Tongue (tissue), 2 donors: ENCODE measurements around the gene IQCK. TPM values are rescaled to one million over a fixed set of nuclear protein-coding genes. Genes with fewer than 3 reads are reported as not detected.
"Not testable (repeated sequence)": the region's sequence is repeated elsewhere in the genome, so short reads cannot be mapped to it uniquely, and the experiment has no call there.

Experiments
- DNase-seq: peaks from one replicate; pipeline ENCODE4 v3.0.0-alpha.2; 2015
- total RNA-seq: library from RNA; depleted of rRNA; stranded (reverse); fragments of >200 nt; gene quantifications from one replicate; pipeline ENCODE4 v1.2.3, GENCODE V29; 2014

The IQCK gene, protein sequence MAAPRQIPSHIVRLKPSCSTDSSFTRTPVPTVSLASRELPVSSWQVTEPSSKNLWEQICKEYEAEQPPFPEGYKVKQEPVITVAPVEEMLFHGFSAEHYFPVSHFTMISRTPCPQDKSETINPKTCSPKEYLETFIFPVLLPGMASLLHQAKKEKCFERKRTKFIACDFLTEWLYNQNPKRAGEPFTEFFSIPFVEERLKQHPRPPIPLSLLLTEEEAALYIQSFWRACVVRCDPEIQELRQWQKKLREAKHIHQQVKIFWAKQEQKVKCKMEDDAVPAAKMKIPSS
- total RNA-seq, result 19.4 TPM

DNA sequence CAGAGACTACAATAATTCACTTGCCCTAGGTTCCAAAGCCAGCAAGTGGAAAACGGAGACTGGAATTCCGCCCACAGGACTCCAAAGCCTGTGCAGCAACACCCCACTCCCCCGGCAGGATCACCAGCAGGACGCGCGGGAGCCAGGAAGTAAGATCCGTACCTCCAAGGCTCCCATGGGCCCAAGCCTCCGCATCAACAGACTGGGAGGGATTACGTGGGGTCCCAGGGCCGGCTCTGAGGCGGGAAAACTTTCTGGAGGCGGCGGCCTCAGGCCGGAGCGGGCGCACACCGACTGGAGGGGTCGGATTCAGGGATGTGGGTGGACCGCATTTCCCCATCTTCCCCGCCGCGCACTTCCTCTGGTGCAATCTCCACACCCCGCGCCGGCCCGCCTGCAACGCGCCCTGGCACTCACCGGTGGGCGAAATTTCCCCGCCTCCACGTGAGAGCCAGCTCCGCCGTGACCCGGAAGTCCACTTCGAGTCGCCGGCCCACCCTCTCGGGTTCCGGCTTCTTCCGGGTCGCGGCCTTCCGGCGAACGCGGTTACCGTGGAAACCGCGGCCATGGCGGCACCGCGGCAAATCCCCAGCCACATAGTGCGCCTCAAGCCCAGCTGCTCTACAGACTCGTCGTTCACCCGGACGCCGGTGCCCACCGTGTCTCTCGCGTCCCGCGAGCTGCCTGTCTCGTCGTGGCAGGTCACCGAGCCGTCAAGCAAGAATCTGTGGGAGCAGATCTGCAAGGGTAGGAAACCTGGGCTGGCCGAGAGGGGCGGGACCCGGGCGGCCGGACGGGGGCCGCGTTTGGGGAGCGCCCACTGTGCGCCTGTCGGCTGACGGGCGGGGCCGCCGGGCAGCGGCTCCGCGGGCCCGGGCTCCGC is at the start of gene IQCK, which contains the start of gene KNOP1:
IQCK (plus strand) TSS at position 531 of the 883 bp plus-strand sequence; CDS start at position 567, 36 bp downstream.
KNOP1 (minus strand) TSS at position 487 of the 883 bp plus-strand sequence. CDS start 3,192 bp downstream, outside the sequence.
- peak; percentile 95 for DNase-seq

DNA sequence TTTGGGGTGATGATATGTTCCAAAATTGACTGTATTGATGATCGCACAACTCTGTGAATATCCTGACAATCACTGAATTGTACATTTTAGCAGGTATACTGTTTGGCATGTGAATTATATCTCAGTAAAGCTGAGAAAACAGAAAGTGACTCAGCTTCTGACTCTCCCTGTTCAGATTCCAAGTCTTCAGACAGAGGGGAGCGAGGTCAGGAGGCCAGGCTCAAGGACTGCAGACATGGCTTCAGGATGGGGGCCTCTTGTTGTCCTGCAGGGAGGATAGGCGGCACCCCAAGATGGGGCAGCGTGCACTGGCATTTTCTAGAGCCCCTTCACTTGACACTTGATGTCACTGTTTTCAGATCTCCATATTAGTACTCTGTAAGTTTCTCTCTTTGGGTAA is 45.7 kb upstream of the IQCK start:
- DNase-seq, result no peak

DNA sequence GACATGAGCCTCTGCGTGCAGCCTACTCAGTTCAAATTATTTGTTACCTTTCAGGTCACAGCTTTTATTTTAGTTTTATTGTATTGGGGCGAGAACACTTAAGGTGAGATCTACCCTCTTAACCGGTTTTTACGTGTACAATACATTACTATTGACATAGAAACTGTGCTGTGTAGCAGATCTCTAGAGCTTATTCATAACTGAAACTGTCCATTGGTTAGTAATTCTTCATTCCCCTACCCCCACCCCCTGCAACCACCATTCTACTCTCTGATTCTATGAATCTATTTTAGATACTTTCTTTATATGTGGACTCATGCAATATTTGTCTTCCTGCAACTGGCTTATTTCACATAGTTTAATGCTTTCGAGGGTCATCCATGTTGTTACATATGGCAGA is 43.6 kb upstream of the IQCK start:
- DNase-seq, result no peak

DNA sequence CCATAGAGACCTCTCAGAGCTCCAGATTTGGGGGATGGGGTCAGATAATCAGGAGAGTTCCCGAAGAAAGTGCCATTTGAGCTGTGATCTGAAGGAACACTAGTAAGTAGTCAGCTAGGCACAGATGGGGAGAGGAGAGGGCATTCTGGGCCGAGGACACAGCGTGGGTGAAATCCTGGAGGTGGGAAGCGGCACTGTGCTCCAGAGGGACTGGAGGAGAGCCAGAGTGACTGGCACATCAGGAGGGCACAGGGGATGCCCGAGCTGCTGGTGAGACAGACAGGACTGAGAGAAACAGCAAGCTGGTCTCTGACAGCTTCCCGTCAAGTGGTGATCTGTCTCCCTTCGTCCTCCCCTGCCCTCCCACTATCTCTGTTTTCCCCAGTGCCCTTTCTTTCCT is 40.7 kb upstream of the IQCK start:
- DNase-seq, result no peak

DNA sequence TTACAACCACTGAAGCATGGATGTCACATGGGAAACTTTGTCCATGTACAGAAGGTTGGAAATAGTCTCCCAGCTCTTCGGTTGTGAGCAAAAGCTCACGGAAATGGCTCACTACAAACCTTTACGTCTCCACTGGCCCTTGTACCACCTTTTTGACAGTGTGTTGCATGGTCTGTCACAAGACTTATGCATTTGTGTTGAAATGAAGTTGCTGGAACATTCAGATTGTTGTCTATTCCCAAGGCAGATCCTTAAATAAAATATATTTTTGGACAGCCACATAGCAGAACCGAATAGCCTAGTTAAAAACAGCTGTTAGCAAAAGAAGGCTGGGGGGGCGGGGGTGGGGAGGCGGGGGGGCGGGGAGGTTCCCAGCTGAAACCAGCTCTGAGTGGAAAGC is 39.3 kb upstream of the IQCK start:
- peak; percentile 39 for DNase-seq

DNA sequence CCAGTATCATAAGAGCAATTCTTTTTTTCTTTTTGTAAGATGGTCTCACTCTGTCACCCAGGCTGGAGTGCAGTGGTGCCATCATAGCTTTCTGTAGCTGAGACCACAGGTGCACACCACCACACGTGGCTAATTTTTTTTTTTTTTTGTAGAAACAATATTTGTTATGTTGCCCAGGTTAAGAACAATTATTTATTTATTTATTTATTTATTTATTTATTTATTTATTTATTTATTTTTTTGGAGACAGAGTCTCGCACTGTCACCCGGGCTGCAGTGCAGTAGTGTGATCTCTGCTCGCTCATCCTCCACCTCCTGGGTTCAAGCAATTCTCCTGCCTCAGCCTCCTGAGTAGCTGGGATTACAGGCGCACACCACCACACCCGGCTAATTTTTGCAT is 38.8 kb upstream of the IQCK start:
- DNase-seq, result not testable (repeated sequence)

DNA sequence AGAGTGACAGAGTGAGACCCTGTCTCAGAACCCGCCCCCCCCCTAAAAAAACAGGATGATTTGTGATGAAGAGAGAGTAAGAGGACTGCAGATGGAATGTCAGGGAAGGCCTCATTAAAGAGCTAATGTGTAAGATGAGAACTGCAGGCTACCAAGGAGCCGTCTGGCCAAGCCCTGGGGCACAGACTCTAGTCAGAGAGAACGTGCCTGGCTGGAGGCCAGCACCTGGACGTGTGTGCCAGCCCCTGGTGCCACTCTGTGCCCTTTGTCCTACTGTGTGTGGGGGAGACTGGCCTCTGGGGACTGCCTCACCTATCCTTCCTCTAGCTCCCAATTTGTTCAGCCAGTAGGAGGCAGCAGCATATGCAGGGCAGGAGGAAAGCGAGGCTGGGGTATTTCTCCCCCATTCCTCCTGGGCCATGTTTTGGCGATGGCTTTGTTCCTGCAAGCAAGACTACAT is 37.2 kb upstream of the IQCK start:
- DNase-seq, result no peak

DNA sequence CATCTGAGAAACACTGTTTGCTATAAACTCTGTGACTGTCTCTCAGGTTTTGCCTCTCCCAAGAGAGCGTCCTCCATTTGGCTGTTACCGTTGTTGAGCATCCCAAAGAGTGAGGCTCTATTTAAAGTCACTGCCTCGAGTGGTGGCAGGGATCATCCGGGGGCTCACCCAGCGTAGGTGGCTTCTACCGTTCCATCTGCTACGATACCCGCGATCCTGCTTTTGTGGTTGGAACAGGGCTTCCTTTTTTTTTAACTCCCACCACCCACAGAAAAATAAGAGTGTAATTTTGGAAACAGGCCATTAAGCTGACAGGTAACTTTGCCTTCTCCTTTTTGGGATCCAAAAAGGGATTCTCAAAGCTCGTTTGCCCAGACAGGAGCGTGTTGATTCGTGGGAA is 36.4 kb upstream of the IQCK start:
- DNase-seq, result no peak

DNA sequence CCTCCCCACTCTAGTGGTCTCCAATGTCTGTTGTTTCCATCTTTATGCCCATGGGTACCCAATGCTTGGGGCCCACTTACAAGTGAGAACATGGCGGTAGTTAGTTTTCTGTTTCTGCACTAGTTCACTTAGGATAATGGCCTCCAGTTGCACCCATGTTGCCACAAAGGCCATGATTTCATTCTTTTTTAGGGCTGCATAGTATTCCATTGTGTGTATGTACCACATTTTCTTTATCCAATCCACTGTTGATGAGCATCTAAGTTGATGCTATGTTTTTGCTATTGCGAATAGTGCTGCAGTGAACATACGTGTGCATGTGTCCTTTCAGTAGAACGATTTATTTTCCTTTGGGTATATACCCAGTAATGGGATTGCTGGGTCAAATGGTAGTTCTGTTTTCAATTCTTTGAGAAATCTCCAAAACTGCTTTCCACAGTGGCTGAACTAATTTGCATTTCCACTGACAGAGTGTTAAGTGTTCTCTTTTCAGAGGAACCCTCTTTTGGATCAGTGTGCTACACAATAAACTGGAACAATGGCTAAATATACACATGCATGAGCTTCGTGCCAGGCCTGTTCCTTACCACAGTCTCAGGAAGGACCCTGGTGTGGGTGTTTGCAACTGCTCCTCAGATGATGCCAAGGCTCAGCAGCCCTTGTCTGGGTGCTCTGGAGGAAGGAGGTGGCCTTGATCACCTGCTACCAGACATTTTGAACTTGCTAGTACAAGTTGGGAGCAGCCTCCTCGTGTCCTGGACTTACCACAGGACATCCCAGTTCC is 34.4 kb upstream of the IQCK start:
- DNase-seq, result no peak

DNA sequence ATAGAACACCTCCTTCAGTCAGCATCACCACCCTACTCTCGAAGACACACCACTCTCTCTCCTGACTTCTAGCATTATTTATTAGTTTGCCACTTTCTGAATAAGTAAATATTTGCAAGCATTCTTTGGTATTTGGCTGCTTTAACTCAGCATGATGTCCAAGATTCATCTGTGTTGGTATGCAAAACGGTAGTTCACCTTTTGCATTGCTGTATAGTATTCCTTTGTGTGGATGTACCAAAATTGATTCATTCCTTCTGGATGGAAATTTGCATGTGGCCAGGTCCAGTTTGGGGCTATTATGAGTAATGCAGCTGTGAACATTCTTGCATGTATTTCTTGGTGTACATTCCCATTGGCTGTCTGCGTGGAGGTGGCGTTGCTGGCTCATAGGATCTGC is 32.9 kb upstream of the IQCK start:
- no peak for DNase-seq

DNA sequence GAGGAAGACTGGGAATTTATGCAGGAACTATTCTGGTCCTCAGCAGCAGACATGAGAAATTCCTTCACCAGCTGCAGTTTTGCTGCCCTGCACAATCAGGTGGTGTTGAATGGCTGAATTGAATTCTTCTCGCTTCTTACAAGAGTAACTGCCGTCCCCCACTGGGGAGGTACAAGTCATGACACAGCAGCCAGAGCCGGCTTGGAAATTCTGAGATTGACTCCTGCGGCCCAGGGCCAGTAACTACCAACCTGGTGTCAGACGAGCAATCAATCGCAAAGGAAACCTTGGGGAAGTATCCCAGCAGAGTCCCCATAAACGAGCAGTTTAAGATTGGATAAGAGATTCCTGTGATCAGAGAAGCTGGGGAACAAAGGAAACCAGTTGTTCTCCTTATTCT is 30.8 kb upstream of the IQCK start:
- no peak for DNase-seq

DNA sequence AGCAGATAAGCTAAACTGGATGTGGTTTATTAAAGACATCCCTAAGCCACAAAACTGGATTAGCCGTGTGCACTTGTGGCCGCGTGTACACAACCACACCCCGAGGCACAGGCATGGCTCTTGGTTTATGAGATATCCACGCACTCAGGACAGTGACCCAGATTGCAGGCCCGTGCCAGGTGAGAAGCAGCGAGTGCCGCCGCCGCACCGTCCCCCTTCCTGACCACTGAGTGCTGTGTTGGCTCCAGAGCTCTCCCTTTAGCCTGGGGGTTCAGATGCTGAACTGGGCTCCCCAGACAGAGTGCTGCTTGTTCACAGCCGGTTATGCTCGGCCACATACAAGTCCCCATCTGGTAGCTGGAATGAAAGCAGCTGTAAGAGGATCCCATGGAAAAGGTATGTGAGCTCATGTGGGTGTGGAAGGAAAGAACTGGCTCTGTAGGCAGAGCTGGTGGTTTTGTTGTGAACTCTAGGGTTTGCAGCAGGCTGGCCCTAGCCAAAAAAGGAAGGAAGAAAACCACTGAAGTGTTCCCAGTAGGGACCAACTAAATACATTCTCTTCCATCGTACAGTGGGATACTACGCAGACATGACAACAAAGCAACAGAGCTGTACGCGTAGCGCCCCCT is 29.6 kb upstream of the IQCK start:
- DNase-seq, result no peak

DNA sequence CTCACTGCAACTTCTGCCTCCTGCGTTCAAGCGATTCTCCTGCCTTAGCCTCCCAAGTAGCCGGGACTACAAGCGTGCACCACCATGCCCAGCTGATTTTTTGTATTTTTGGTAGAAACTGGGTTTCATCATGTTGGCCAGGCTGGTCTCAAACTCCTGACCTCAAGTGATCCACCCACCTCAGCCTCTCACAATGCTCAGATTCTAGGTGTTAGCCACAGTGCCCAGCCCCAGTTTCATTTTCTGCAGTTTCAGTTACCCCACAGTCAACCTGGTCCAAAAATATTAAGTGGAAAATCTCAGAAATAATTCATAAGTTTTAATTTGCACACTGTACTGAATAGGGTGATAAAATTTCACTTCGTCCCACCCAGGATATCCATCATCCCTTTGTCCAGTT is 28.7 kb upstream of the IQCK start:
- no peak for DNase-seq

DNA sequence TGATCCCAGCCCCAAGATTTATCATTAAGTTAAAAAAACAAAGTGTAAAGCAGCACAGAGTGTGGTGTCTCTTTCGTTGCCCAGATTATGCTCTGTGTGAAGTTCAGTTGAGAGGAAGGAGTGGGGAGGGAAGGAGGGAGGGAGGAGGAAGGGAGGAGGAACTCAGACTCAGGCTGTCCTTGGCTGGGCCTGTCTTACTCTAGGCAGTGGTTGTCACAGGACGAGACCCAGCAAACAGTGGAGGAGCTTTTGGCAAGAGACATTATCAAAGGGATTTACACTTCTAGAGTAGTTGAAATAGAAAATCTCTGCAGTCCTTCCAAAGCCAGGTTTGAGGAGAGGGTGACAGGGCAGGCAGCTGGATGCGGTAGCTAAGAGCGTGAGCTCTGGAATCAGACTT is 27.9 kb upstream of the IQCK start:
- no peak for DNase-seq

DNA sequence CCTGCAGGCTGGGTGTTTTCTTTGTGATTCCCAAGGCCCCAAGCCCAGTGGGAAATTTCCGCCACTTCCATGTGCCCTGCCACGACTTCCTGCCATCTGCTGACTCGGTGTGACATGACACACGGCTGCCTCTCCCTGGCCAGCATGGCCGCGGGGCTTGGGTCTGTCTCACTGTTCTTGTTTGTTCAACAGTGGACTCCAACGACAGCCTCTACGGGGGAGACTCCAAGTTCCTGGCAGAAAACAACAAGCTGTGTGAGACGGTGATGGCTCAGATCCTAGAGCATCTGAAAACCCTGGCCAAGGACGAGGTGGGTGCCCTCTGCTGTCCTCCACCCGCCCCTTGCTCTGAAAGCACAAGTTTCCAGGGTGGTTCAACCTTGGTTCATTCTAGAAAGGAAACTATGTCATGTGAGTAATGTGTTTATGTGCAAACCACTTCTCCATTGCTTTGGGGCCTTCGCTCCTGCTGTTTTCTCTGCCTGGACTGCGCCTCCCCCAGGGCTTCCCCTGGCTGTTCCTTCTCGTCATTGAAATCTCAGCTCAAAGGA is 26.8 kb upstream of the IQCK start:
- no peak for DNase-seq

DNA sequence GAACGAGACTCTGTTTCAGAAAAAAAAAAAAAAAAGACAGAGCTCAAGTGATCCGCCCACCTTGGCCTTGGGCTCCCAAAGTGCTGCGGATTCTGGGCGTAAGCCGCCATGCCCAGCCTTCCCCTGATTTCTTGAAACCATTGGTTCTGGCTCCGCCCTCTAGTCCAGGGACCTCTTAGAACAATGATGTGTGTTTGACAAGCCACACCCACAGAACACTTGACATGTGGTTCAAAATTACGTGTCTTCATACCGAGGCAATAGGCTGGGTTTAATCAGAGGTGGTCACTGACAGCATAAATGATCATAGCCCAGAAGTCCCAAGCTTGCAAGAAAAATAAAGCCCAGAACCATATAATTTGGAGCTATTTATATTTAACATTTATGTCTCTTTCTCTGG is 23.1 kb upstream of the IQCK start:
- DNase-seq, result no peak

DNA sequence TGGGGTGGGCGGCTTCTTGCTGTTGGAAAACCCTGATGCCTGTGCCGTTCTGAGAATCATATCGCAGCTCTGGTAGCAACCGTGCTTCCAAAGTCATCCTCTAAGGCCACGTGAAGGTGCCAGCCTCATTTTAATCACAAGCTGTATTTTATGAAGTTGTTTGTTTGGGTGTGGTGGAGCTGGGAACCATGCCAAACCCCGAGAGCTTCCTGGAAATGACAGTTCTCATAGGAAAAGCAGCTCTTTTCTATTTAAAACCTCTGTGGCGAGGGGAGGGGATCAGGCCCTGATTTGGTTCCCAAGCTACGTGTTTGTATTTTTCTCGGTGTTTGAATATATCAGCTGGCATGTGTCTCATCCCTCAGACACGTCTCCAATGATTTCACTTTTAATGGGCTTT is 21.7 kb upstream of the IQCK start:
- DNase-seq, result peak; percentile 76

DNA sequence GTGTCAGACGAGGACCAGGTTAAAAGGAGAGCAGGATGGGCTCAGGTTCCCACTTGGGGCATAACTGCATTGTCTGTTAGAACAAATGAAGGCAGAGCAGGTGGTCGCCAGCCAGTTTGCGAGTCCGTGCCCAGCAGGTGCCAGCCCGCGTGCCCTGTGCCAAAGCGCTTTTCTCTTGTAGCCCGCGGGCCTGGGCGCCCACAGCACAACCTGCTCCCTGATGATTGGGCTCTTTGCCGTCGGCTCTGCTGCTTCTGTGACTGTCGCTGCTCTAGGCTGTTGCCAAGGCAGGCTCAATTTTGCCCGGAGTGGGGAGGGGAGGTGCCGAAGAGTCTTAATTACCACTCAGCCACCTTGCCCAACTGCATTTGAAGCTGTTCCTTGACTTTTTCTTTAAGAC is 21.1 kb upstream of the IQCK start:
- no peak for DNase-seq

DNA sequence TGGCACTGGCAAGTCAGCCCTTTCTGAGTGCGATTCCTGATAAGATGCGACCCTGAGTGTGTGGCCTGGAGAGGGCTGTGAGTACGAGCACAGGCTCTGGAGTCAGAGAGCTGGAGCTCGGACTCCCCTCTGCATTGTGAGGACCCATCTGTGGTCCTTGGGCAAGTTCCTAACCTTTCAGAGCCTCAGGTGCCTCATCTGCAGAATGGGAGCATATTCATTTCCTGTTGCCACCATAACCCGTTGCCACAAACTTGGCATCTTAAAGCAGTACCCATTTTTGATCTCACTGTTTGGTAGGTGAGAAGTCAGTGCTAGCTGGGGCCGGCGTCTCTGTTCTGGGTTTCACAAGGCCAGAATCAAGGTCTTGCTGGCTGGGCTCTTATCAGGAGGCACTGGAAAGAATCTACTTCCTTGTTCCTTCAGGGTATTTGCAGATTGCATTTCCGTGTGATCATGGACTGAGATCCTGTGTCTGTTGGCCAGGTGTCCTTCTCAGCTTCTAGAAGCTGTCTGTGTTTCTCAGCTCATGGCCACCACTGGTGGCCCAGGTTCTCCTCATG is 20.2 kb upstream of the IQCK start:
- no peak for DNase-seq

DNA sequence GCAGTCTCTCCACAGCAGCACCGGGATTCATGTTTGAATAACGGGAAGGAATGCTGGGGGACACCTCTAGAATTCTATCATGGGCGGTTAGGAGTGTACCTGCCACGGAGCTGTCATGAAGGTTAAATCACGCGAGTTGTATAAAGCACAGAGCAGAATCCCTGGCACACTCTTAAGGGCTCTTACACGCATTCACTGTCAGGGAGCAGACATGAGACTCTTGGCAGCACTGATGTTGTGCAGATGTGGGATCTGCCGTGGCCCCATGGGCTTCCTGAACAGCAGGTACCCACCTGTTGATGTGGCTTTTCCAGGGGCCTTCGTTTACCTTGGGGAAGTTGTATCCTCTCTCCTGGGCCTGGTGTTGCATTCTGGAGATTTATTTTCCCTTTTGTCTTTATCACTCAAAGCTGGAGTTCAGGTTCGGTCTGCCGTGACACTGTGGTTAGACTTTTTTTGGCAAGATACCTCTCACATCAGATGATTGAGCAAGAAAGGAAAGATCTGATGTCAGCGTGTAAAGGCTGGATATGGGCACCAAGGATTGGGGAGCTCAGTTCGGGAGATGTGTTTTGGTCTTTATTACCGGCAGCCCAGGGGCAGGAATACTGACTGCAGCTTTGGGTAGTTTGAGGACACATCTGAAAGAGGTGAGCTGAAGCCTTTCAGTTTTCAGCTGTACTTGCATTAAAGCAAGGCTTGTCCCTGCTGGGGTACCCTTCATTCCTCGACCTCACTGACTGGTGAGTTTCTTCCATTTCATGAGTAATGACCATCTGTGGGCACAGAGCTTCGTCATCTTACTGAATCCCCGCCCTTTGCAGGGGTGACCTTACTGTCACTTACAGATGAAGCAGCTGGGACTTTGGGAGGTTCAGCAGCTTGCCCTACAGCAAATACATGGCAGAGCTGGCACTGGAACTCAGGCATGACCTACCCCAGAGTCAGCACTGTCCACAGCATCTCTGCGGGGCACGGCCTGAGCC is 19.3 kb upstream of the IQCK start:
- DNase-seq, result no peak
